Type B pancreatic cell (in vitro differentiated cells): ENCODE data around the gene RBM28. TPM values are rescaled to one million over a fixed set of nuclear protein-coding genes. Genes with fewer than 3 reads are reported as not detected.

Experiments
- DNase-seq: peaks from one replicate; pipeline ENCODE4 v3.0.0; 2021; ENCODE audit warnings: mixed read lengths; ENCODE audit not compliant: unreplicated experiment; ENCODE audit errors: extremely low spot score
- H3K27ac Mint-ChIP-seq: 2 replicates; pipeline ENCODE4 v1.8.0; 2021; ENCODE audit warnings: mild to moderate bottlenecking, mixed read lengths
- H3K27me3 Mint-ChIP-seq: 2 replicates; pipeline ENCODE4 v1.8.0; 2021; ENCODE audit warnings: mixed read lengths
- H3K36me3 Mint-ChIP-seq: 2 replicates; pipeline ENCODE4 v1.8.0; 2021; ENCODE audit warnings: mixed read lengths
- H3K4me1 Mint-ChIP-seq: one replicate; pipeline ENCODE4 v1.8.0; 2021; ENCODE audit warnings: mixed read lengths; ENCODE audit not compliant: unreplicated experiment
- H3K4me3 Mint-ChIP-seq: 2 replicates; pipeline ENCODE4 v1.8.0; 2021; ENCODE audit warnings: mild to moderate bottlenecking, mixed read lengths
- H3K9me3 Mint-ChIP-seq: 2 replicates; pipeline ENCODE4 v1.8.0; 2021; ENCODE audit warnings: mixed read lengths
- CTCF ChIP-seq: fragments of 200-600 bp; sonication (generic); conservative IDR thresholded peaks from 2 replicates; pipeline ENCODE4 v1.5.0; 2021; ENCODE audit warnings: antibody characterized with exemption, mild to moderate bottlenecking
- long read RNA-seq: library from polyadenylated mRNA; unstranded; transcript quantifications from one replicate; pipeline ENCODE4 v2.0.0, GENCODE V29; 2020
- total RNA-seq: library from RNA; stranded (reverse); gene quantifications from 2 replicates; pipeline ENCODE4 v1.2.1, GENCODE V29; 2021; ENCODE audit warnings: low replicate concordance

RBM28 gene, protein sequence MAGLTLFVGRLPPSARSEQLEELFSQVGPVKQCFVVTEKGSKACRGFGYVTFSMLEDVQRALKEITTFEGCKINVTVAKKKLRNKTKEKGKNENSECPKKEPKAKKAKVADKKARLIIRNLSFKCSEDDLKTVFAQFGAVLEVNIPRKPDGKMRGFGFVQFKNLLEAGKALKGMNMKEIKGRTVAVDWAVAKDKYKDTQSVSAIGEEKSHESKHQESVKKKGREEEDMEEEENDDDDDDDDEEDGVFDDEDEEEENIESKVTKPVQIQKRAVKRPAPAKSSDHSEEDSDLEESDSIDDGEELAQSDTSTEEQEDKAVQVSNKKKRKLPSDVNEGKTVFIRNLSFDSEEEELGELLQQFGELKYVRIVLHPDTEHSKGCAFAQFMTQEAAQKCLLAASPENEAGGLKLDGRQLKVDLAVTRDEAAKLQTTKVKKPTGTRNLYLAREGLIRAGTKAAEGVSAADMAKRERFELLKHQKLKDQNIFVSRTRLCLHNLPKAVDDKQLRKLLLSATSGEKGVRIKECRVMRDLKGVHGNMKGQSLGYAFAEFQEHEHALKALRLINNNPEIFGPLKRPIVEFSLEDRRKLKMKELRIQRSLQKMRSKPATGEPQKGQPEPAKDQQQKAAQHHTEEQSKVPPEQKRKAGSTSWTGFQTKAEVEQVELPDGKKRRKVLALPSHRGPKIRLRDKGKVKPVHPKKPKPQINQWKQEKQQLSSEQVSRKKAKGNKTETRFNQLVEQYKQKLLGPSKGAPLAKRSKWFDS
- 49.0 and 59.7 TPM in 2 replicates for total RNA-seq
- long read RNA-seq, full-length matches to known transcripts = 38 of 72 reads
- long read RNA-seq, partial matches to known transcripts = 20 of 72 reads
- long read RNA-seq, other reads (novel, unspliced or antisense) = 14 of 72 reads

GRCh38 chr7:128343554-128344430, at the start of gene RBM28:
Gene RBM28, minus strand, starts transcription at chr7:128343908. Its CDS starts 115 bp downstream, at chr7:128343793.
- Mint-ChIP-seq H3K4me3 (peak within 1 kb of the TSS; percentile 87), H3K4me1 (peaks cover 34% of the 10 kb centered on the region), H3K9me3 (no peaks in the 10 kb centered on the region), H3K27me3 (peaks cover 3% of the 10 kb centered on the region), H3K27ac (peak within 1 kb of the TSS; percentile 92), H3K36me3 (peaks cover under 1% of the 10 kb centered on the region)
- TF ChIP-seq CTCF = no peak
- DNase-seq = peak; percentile 91

- H3K27ac Mint-ChIP-seq = no peak overlapping the region
- H3K36me3 Mint-ChIP-seq = peaks cover 4% of the 10 kb centered on the region
- no peaks in the 10 kb centered on the region for H3K9me3 Mint-ChIP-seq
- H3K27me3 Mint-ChIP-seq = peaks cover under 1% of the 10 kb centered on the region
- DNase-seq = no peak
- no peak for TF ChIP-seq CTCF
- peaks cover 4% of the 10 kb centered on the region for H3K4me1 Mint-ChIP-seq
- no peak overlapping the region for H3K4me3 Mint-ChIP-seq
These were observed 49.0 kb upstream of the RBM28 start for GRCh38 chr7:128392446-128393327.

DNA sequence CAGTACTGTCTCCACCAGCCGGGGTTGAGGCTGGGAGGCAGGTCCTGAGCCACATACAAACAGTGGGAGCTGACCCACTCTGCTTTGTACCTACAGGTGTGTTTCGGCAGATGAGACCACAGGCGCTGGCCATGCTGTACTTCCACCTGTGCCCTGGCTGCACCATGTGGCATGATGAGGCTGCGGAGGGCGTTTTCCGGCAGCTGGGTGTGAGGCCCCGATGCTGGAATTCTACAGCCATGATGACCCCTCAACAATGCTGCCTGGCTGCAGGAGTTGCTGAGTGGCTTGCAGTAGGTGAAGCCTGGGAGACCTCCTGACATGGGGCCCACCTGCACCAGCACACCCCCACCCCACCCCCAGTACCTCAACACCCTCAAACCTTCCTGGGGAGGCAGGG, 48.1 kb upstream of the RBM28 start:
- H3K27ac Mint-ChIP-seq = no peak overlapping the region
- H3K4me3 Mint-ChIP-seq = no peak overlapping the region
- peaks cover 7% of the 10 kb centered on the region for H3K4me1 Mint-ChIP-seq
- TF ChIP-seq CTCF = no peak
- peaks cover under 1% of the 10 kb centered on the region for H3K36me3 Mint-ChIP-seq
- peaks cover 3% of the 10 kb centered on the region for H3K27me3 Mint-ChIP-seq
- H3K9me3 Mint-ChIP-seq = no peaks in the 10 kb centered on the region
- DNase-seq = no peak

DNA sequence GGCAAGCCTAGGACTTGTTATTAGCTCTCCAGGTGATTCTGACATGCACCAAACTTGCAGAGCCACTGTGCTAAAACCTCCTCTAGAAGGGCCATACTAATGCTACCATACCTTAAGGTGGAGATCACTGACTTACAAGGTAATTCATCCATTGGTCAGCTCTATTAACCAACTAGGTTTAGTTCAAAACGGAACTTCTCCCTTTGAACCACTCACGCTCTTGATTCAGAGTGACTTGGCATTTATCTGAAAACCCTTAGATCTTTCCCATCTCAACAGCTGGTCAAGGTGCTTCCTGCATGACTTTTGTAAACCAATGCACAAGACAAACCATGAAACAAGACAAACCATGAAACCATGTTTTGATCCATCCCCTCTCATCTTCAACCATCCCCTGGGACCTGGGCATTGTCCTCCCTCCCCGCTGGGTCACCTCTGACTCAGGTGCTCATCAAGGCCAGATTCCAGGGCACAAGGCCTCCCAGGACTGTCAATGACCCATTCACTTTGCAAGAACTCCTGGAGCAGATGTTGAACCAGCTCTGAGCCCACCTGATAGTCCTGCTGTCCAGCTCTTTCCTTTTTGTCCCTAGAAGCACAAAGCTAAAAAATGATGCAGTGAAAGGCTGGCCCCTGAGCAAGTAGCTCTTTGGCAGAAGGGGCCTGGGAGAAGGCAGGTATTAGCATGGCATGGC, 47.3 kb upstream of the RBM28 start:
- no peak for DNase-seq

More for the DNA sequence above, 47.3 kb upstream of the RBM28 start:
- no peaks in the 10 kb centered on the region for H3K36me3 Mint-ChIP-seq
- peaks cover 7% of the 10 kb centered on the region for H3K4me1 Mint-ChIP-seq
- H3K4me3 Mint-ChIP-seq = no peak overlapping the region
- H3K27me3 Mint-ChIP-seq = peaks cover 3% of the 10 kb centered on the region
- no peaks in the 10 kb centered on the region for H3K9me3 Mint-ChIP-seq
- TF ChIP-seq CTCF = no peak
- no peak overlapping the region for H3K27ac Mint-ChIP-seq
